Hepatocyte (in vitro differentiated cells): ENCODE results near the gene CRACR2B. TPM values are rescaled to one million over a fixed set of nuclear protein-coding genes. Genes with fewer than 3 reads are reported as not detected.
A peak's percentile ranks its signal among the peaks of the same experiment; 100 is the strongest.

ENCODE experiments used
- DNase-seq: peaks from one replicate; pipeline ENCODE4 v3.0.0-alpha.2; 2016; ENCODE audit warnings: low spot score
- H2AFZ ChIP-seq: fragments of 200-600 bp; sonication (generic); 2 replicates; pipeline ENCODE4 v1.6.0; 2016; ENCODE audit warnings: antibody characterized with exemption, mild to moderate bottlenecking
- H3K27ac ChIP-seq: fragments of 200-600 bp; sonication (generic); 2 replicates; pipeline ENCODE4 v1.5.1; 2016; ENCODE audit warnings: mild to moderate bottlenecking
- H3K27me3 ChIP-seq: fragments of 200-600 bp; sonication (generic); 2 replicates; pipeline ENCODE4 v1.6.1; 2016
- H3K36me3 ChIP-seq: fragments of 200-600 bp; sonication (generic); replicated peaks from 2 replicates; pipeline ENCODE4 v1.5.1; 2016; ENCODE audit warnings: low read depth; ENCODE audit not compliant: insufficient read depth
- H3K4me1 ChIP-seq: fragments of 200-600 bp; sonication (generic); 2 replicates; pipeline ENCODE4 v1.5.1; 2016; ENCODE audit warnings: mild to moderate bottlenecking, moderate library complexity; ENCODE audit not compliant: insufficient read depth
- H3K4me2 ChIP-seq: fragments of 200-600 bp; sonication (generic); 2 replicates; pipeline ENCODE4 v1.6.0; 2016
- H3K4me3 ChIP-seq: fragments of 200-600 bp; sonication (generic); 2 replicates; pipeline ENCODE4 v1.5.1; 2016; ENCODE audit warnings: mild to moderate bottlenecking
- H3K79me2 ChIP-seq: fragments of 200-600 bp; sonication (generic); 2 replicates; pipeline ENCODE4 v1.6.0; 2017; ENCODE audit warnings: mild to moderate bottlenecking
- H3K9me2 ChIP-seq: fragments of 200-600 bp; sonication (generic); replicated peaks from 2 replicates; pipeline ENCODE4 v1.6.0; 2017; ENCODE audit warnings: mild to moderate bottlenecking; ENCODE audit not compliant: insufficient read depth
- H3K9me3 ChIP-seq: fragments of 200-600 bp; sonication (generic); 2 replicates; pipeline ENCODE4 v1.5.1; 2016; ENCODE audit warnings: low read depth, mild to moderate bottlenecking
- H4K20me1 ChIP-seq: fragments of 200-600 bp; sonication (generic); 2 replicates; pipeline ENCODE4 v1.6.0; 2016; ENCODE audit warnings: mild to moderate bottlenecking; ENCODE audit not compliant: insufficient read depth, poor library complexity, severe bottlenecking
- EZH2 ChIP-seq: fragments of 200-600 bp; sonication (generic); IDR thresholded peaks from 2 replicates; pipeline ENCODE4 v1.6.1; 2016; ENCODE audit warnings: antibody characterized with exemption, mild to moderate bottlenecking, borderline replicate concordance
- EZH2phosphoT487 ChIP-seq: fragments of 200-600 bp; sonication (generic); IDR thresholded peaks from one replicate; pipeline ENCODE4 v1.6.1; 2018; ENCODE audit warnings: antibody characterized with exemption, mild to moderate bottlenecking, low read depth, moderate library complexity; ENCODE audit not compliant: unreplicated experiment, severe bottlenecking
- WGBS: methylation state at CpG from one replicate; pipeline ENCODE4 v1.1.6; 2016; ENCODE audit warnings: low lambda C conversion rate; ENCODE audit errors: missing lambda C conversion rate; 5-methylcytosine and 5-hydroxymethylcytosine counted together
- polyA plus RNA-seq: library from polyadenylated mRNA; unstranded; fragments of >200 nt; fragmentation: Nextera tagmentation; extraction: Ambion mirVana; gene quantifications from 2 replicates; pipeline ENCODE4 v1.2.1, GENCODE V29; 2016
- total RNA-seq: library from RNA; depleted of rRNA; stranded (reverse); fragments of >200 nt; gene quantifications from 2 replicates; pipeline ENCODE4 v1.2.3, GENCODE V29; 2014
- TF ChIP-seq, protein P1 (sequence below): fragments of 200-600 bp; sonication (generic); IDR thresholded peaks from 2 replicates; pipeline ENCODE4 v1.5.1; 2016; ENCODE audit warnings: antibody characterized with exemption, mild to moderate bottlenecking; ENCODE audit not compliant: poor library complexity

The CRACR2B gene
- total and polyA plus RNA-seq, 2 experiments from 2014 or later = 9.7 to 33.2 TPM

DNA sequence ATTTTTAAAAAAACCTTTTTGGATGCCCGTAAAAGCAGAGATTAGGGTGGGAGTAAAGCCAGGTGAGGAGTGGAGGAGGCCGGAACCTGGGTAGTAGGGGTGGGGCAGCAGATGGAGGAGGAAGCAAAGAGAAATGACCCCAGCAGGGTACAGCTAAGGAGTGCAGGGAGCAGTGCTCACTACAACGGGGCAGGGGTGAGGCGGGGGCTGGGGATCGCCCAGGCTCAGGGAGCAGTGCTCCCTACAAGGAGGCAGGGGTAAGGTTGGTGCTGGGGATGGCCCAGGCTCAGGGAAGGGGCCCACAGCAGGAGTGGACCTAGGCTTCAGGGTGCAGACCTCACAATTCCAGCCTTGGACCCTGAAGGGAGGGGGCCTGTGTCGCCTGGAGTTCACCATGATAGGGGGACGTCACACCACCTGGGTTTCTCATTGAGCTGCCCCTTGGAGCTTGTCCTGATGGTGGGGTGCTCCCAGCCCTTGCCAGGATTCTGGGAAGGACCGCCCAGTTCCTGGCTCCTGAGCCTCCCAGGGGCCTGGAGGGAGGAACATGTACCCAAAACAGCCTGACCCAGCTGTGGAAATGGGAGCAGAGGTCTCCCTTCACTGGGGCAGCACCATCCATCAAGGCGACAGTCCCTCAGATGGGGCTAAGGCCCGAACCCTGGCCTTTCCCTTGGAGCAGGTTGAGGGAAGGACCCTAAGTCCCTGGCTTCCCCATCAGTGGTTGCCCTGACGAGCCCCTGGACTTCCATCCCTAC, 11.9 kb upstream of the CRACR2B start:
- DNase-seq = no peak
- no peaks in the 10 kb centered on the region for H3K27me3 ChIP-seq
- peaks cover 17% of the 10 kb centered on the region for H4K20me1 ChIP-seq
- no peak overlapping the region for H2AFZ ChIP-seq
- peaks cover 21% of the 10 kb centered on the region for H3K79me2 ChIP-seq
- no peak overlapping the region for H3K4me3 ChIP-seq
- no peaks in the 10 kb centered on the region for H3K9me2 ChIP-seq
- peaks cover 15% of the 10 kb centered on the region for H3K4me1 ChIP-seq
- H3K27ac ChIP-seq = no peak overlapping the region
- H3K36me3 ChIP-seq = no peaks in the 10 kb centered on the region
- WGBS = 95% methylated on average over 9 of the region's 11 CpGs
- H3K9me3 ChIP-seq = no peaks in the 10 kb centered on the region
- H3K4me2 ChIP-seq = no peak overlapping the region
- TF ChIP-seq, protein P1, sequence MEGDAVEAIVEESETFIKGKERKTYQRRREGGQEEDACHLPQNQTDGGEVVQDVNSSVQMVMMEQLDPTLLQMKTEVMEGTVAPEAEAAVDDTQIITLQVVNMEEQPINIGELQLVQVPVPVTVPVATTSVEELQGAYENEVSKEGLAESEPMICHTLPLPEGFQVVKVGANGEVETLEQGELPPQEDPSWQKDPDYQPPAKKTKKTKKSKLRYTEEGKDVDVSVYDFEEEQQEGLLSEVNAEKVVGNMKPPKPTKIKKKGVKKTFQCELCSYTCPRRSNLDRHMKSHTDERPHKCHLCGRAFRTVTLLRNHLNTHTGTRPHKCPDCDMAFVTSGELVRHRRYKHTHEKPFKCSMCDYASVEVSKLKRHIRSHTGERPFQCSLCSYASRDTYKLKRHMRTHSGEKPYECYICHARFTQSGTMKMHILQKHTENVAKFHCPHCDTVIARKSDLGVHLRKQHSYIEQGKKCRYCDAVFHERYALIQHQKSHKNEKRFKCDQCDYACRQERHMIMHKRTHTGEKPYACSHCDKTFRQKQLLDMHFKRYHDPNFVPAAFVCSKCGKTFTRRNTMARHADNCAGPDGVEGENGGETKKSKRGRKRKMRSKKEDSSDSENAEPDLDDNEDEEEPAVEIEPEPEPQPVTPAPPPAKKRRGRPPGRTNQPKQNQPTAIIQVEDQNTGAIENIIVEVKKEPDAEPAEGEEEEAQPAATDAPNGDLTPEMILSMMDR = no peak
- no peak for TF ChIP-seq EZH2phosphoT487
- no peak for TF ChIP-seq EZH2

GRCh38 chr11:816433-816779, 11.3 kb upstream of the CRACR2B start:
- Histone ChIP-seq H3K27me3 (no peaks in the 10 kb centered on the region), H3K27ac (no peak overlapping the region), H3K79me2 (peaks cover 21% of the 10 kb centered on the region), H3K9me2 (no peaks in the 10 kb centered on the region), H3K4me3 (no peak overlapping the region), H4K20me1 (peaks cover 17% of the 10 kb centered on the region), H3K36me3 (no peaks in the 10 kb centered on the region), H3K4me1 (peaks cover 16% of the 10 kb centered on the region), H2AFZ (no peak overlapping the region), H3K9me3 (no peaks in the 10 kb centered on the region), H3K4me2 (no peak overlapping the region)
- no peak for DNase-seq
- TF ChIP-seq EZH2 = no peak
- 84% methylated on average over 11 of the region's 11 CpGs for WGBS

- Histone ChIP-seq H3K79me2 (peaks cover 19% of the 10 kb centered on the region), H2AFZ (peak within 1 kb of the TSS; percentile 58), H3K9me2 (no peaks in the 10 kb centered on the region), H3K4me2 (peak within 1 kb of the TSS; percentile 91), H3K27ac (peak within 1 kb of the TSS; percentile 88), H4K20me1 (peaks cover 16% of the 10 kb centered on the region), H3K4me3 (peak within 1 kb of the TSS; percentile 89), H3K36me3 (no peaks in the 10 kb centered on the region), H3K27me3 (no peaks in the 10 kb centered on the region), H3K9me3 (no peaks in the 10 kb centered on the region), H3K4me1 (peaks cover 16% of the 10 kb centered on the region)
- TF ChIP-seq EZH2 = no peak
- TF ChIP-seq, protein P1 = no peak
- no peak for TF ChIP-seq EZH2phosphoT487
- 65% methylated on average over 20 of the region's 20 CpGs for WGBS
- DNase-seq = peak; percentile 71
These were observed 9.2 kb upstream of the CRACR2B start, which contains the start of gene PNPLA2 for GRCh38 chr11:818396-819128. PNPLA2 (plus strand) TSS chr11:818914; CDS start chr11:819719, 805 bp downstream.
